Measurements from ENCODE around the gene C3AR1. TPM values are rescaled to one million over a fixed set of nuclear protein-coding genes. Genes with fewer than 3 reads are reported as not detected.

Gene C3AR1
- total RNA-seq, 2 donors from 2014 or later, result 1.5 to 3.4 TPM

GRCh38 chr12:8045952-8046944 lies 19.9 kb downstream of the C3AR1 start:
- TF ChIP-seq CTCF (IDR thresholded peaks at IDR 0.05) (peak; percentile 58 to 77 (median 64)), POLR2AphosphoS5 (IDR thresholded peaks at IDR 0.05) (no peak)
- Histone ChIP-seq H3K36me3 (peaks cover 16 to 25% of the 10 kb centered on the region in 2 donors), H3K4me1 (replicated peaks) (no peaks in the 10 kb centered on the region), H3K9me3 (no peaks in the 10 kb centered on the region), H3K27me3 (replicated peaks; ENCODE audit: insufficient read depth) (no peaks in the 10 kb centered on the region), H3K4me3 (no peak overlapping the region), H3K27ac (no peak overlapping the region)
- intact Hi-C loops (cut with DNase I), result loop anchor here (5.0 kb wide), 1 partner anchor 36 kb away; the partner anchor contains the start of gene NECAP1
- peak; percentile 59 for DNase-seq (ENCODE audit: low spot score)
- 47% methylated on average over 8 of the region's 8 CpGs for WGBS

GRCh38 chr12:8040791-8041190 lies 25.4 kb downstream of the C3AR1 start:
- no peak overlapping the region for H3K27ac ChIP-seq
- no peaks in the 10 kb centered on the region for H3K27me3 ChIP-seq (replicated peaks; ENCODE audit: insufficient read depth)
- H3K36me3 ChIP-seq, result peaks cover 0 to 5% of the 10 kb centered on the region in 2 donors
- no peak overlapping the region for H3K4me3 ChIP-seq
- no peaks in the 10 kb centered on the region for H3K9me3 ChIP-seq
- TF ChIP-seq CTCF (IDR thresholded peaks at IDR 0.05), result no peak
- peaks cover 9% of the 10 kb centered on the region for H3K4me1 ChIP-seq (replicated peaks)
- WGBS, result 84% methylated on average over 1 of the region's 1 CpG
- DNase-seq (ENCODE audit: low spot score), result no peak
- intact Hi-C loops (cut with DNase I), result no loop called here

- H3K9me3 ChIP-seq, result no peaks in the 10 kb centered on the region
- peaks cover 27% of the 10 kb centered on the region for H3K4me1 ChIP-seq (replicated peaks)
- H3K27ac ChIP-seq, result peak overlapping the region; percentile 17 to 45
- WGBS, result 8% methylated on average over 13 of the region's 13 CpGs
- TF ChIP-seq POLR2A (IDR thresholded peaks at IDR 0.05) (peak; percentile 32), POLR2AphosphoS5 (IDR thresholded peaks at IDR 0.05) (peak; percentile 80), CTCF (IDR thresholded peaks at IDR 0.05) (no peak)
- peak; percentile 82 for DNase-seq (ENCODE audit: low spot score)
- H3K4me3 ChIP-seq, result peak overlapping the region in 1 of 2 donors; percentile 0
- H3K27me3 ChIP-seq (replicated peaks; ENCODE audit: insufficient read depth), result no peaks in the 10 kb centered on the region
- H3K36me3 ChIP-seq, result no peaks in the 10 kb centered on the region
- intact Hi-C loops (cut with DNase I), result no loop called here
These were observed 27.5 kb downstream of the C3AR1 start for GRCh38 chr12:8038659-8039114.

- intact Hi-C loops (cut with DNase I), result no loop called here
- TF ChIP-seq POLR2AphosphoS5 (IDR thresholded peaks at IDR 0.05) (no peak), CTCF (IDR thresholded peaks at IDR 0.05) (no peak), POLR2A (IDR thresholded peaks at IDR 0.05) (no peak)
- DNase-seq (ENCODE audit: low spot score), result no peak
- 32% methylated on average over 6 of the region's 6 CpGs for WGBS
- H3K27ac ChIP-seq, result peak overlapping the region; percentile 17 to 45
- H3K9me3 ChIP-seq, result no peaks in the 10 kb centered on the region
- H3K4me3 ChIP-seq, result no peak overlapping the region
- H3K27me3 ChIP-seq (replicated peaks; ENCODE audit: insufficient read depth), result no peaks in the 10 kb centered on the region
- H3K36me3 ChIP-seq, result no peaks in the 10 kb centered on the region
- peaks cover 28% of the 10 kb centered on the region for H3K4me1 ChIP-seq (replicated peaks)
These were observed 28.2 kb downstream of the C3AR1 start for GRCh38 chr12:8037947-8038346.
